GM12892 (cell line): ENCODE results near the gene ACTBL2.

Source experiments
- POLR2A ChIP-seq: IDR thresholded peaks from 2 replicates; pipeline ENCODE4 v1.6.1; 2011; ENCODE audit warnings: low read depth, low read length, control low read depth
- TAF1 ChIP-seq: IDR thresholded peaks from 2 replicates; pipeline ENCODE4 v1.6.1; 2011; ENCODE audit warnings: low read depth, mild to moderate bottlenecking, control low read depth, low read length, borderline replicate concordance

DNA sequence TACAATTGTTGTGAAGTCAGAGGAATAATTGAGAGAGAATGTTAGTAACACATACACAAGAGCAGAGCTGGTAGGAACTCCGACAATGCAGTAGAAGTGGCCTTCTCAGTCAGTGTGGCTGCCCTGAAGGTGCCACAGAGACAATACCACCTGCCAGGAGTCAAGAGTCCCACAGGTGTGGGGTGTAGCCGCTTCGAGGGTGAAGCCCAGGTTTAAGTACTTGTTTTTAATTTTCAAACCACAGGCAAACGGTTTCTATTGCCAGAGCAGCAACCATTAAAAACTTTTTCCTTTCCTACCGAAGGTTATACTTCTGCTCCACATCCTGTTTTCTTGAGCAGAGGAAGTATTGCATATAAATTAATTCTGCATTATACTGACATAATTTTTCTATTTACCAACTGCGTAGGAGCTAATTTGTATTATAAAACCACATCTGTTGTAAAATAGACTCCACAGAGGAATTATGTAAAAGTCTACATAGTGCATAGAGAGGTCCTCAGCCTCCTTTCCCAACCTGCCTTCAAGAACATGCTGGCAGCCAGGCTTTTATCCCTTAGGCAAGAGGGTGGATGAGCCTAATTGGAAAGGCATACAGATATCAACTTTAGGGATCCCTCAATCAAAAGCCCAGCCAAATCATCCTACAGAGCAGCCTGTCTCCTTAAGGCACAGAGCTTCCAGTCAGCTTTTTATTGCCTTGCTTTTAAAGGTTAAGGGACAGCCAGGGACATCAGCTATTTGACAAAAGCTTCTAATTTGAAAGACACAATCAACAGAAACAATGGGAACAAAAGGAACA lies 12.9 kb upstream of the ACTBL2 start:
- TF ChIP-seq POLR2A (no peak), TAF1 (no peak)
